HFF-Myc (cell line): ENCODE data around the gene TBC1D5.

Source experiments
- DNase-seq: peaks from one replicate; pipeline ENCODE4 v3.0.0-alpha.2; 2011; ENCODE audit warnings: low read depth; ENCODE audit errors: extremely low read depth
- H3K4me3 ChIP-seq: replicated peaks from 2 replicates; pipeline ENCODE4 v1.5.1; 2011; ENCODE audit warnings: low read depth, mild to moderate bottlenecking, control low read depth, low read length
- TF ChIP-seq, protein P1 (sequence below): IDR thresholded peaks from 2 replicates; pipeline ENCODE4 v1.5.1; 2012; ENCODE audit warnings: mild to moderate bottlenecking, low read depth, low read length, control low read depth; ENCODE audit errors: missing control alignments

The TBC1D5 gene

DNA sequence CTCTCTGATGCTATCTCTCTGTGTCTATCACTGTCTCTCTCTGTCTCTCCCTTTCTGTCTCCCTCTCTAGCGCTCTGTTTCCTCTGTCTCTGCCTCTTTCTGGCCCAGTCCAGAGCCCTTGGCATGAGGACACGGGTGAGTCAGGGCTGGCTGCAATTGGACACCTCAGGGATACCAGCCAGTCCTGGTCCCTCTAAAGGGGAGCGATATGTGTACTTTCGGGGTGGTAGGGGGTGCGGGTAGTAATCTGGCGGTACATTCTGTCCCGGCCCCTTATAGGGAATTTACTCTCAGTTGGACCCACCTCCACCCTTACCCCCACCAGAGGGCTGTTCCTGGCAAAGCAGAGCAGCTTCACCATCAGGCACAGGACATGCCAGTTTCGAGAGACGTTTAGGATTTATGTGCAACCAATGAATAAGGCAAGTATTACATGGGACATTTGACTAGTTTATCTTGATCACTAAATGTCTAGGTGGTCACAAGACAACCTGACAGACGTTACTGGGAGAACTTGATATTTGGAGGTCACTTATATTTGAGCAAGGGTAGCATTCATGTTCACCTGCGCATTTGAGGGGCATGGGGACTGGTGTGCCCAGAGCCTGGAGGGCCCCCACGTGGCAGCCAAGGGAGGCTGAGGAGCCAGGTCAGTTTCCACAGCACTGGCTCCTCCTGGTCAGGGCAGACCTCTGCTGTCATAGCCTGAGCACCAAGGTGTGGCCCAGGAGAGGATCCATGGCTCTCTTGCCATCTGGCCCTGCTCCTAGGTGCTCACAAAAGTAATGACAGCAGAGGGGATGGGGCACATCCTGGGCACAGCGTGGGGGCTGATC lies 601.5 kb downstream of the TBC1D5 start:
- TF ChIP-seq, protein P1, sequence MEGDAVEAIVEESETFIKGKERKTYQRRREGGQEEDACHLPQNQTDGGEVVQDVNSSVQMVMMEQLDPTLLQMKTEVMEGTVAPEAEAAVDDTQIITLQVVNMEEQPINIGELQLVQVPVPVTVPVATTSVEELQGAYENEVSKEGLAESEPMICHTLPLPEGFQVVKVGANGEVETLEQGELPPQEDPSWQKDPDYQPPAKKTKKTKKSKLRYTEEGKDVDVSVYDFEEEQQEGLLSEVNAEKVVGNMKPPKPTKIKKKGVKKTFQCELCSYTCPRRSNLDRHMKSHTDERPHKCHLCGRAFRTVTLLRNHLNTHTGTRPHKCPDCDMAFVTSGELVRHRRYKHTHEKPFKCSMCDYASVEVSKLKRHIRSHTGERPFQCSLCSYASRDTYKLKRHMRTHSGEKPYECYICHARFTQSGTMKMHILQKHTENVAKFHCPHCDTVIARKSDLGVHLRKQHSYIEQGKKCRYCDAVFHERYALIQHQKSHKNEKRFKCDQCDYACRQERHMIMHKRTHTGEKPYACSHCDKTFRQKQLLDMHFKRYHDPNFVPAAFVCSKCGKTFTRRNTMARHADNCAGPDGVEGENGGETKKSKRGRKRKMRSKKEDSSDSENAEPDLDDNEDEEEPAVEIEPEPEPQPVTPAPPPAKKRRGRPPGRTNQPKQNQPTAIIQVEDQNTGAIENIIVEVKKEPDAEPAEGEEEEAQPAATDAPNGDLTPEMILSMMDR, result no peak
- no peak overlapping the region for H3K4me3 ChIP-seq
- no peak for DNase-seq

DNA sequence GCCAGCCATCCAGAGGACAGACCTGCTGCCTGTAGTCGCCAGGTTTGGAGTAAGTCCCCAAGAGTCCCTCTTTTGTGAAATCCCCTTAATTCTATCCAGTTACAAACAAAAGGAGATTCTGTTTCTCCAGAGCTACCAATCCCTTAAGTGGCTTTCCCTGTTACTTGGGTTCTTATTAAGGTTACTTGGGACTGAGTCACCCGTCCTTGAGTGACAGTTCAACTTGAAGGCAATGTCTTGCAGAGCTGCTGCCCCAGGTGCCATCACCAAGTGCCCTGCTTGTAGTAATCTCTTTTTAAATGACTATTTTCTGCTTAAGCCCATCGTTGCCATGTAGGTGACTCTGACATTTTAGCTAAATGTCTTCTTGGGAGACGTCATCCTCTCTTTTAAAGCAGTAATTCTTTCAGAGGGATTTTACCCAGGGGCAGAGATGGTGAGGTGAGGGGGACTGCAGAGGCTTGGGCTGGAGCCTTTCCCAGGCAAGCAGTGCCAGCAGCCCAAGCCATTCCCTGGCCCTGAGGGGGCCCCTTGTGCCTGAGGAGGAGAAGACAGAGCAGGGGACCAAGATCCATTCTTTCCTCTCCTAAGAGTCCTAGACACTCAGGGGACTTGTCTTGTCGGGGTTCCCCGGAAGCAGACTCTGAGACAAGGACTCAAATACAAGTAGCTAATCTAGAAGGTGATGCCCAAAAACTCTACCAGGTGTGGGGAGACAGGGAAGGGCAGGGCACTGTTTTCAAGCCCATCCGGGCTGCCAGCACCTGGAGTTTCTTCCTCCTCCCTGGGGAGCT lies 604.0 kb downstream of the TBC1D5 start:
- DNase-seq, result no peak
- no peak overlapping the region for H3K4me3 ChIP-seq
- TF ChIP-seq, protein P1, result no peak

DNA sequence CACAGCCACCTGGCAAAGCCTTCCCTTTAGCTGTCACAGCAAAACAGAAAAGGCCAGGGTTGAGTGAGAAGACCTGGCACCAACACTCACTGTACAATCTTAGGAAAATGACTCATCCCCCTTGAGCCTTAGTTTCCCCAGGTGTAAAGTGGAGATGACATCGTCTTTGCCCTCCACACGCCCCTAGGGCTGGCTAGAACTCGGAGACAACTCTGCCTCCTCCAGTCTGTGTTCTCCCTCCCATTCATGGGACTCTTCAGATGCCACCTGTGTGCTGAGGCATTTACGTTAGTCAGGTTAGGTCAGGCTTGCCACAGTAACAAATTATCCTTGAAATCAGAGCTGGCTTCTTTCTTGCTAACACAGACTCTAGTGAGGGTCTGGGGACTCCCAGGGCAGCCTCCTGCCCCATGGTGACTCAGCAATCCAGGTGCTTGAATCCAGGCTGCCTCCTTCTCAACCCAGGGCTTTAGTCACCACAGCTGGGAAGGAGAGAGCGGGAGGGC lies 605.1 kb downstream of the TBC1D5 start:
- no peak for DNase-seq
- TF ChIP-seq, protein P1, result no peak
- H3K4me3 ChIP-seq, result no peak overlapping the region

DNA sequence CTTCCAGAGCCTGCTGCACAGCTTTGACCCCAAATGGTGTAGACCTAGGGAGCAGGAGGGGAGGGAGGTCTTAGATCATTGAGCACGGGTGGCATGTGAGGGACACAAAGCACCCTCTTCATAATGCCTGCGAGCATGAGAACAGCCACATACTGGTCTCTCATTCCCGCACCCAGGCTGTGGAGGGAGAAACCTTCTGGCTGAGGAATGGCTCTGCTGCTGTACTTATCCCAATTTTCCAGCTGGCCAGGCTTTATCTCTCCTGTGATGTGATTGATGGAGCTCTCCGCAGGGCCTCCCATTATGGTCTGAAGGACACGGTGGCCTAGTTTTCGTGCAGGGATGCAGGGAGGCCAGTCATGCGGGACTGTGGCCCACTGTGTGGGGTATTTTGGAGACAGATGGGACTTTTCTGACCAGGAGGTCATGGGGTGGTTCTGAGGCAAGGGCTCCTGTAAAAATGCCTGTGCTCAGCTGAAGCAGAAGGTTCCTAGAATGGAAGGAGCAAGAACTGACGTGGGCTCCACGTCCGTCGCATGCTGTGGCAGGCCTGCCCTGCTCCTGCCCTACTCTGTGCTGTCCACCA lies 606.2 kb downstream of the TBC1D5 start:
- no peak for DNase-seq
- no peak overlapping the region for H3K4me3 ChIP-seq
- TF ChIP-seq, protein P1, result no peak

DNA sequence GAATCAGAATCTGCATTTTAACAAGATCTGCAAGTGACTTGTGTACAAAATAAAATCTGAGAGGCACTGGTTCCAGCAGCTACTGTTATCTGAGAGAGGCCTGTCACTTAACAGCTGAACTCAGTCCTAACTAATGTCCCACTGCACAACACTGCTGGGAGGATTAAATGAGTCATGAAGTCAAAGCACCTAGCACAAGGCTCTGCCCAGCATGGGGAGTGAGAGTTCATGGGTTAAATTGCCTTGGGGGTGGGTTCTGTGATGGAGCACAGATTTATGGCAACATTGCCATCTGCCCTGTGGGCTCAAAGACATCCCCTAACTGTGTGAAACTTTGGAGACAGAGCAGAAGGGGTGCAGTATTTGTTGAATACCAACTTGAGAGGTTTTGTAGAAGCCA lies 606.7 kb downstream of the TBC1D5 start:
- H3K4me3 ChIP-seq, result no peak overlapping the region
- no peak for DNase-seq
- TF ChIP-seq, protein P1, result no peak

DNA sequence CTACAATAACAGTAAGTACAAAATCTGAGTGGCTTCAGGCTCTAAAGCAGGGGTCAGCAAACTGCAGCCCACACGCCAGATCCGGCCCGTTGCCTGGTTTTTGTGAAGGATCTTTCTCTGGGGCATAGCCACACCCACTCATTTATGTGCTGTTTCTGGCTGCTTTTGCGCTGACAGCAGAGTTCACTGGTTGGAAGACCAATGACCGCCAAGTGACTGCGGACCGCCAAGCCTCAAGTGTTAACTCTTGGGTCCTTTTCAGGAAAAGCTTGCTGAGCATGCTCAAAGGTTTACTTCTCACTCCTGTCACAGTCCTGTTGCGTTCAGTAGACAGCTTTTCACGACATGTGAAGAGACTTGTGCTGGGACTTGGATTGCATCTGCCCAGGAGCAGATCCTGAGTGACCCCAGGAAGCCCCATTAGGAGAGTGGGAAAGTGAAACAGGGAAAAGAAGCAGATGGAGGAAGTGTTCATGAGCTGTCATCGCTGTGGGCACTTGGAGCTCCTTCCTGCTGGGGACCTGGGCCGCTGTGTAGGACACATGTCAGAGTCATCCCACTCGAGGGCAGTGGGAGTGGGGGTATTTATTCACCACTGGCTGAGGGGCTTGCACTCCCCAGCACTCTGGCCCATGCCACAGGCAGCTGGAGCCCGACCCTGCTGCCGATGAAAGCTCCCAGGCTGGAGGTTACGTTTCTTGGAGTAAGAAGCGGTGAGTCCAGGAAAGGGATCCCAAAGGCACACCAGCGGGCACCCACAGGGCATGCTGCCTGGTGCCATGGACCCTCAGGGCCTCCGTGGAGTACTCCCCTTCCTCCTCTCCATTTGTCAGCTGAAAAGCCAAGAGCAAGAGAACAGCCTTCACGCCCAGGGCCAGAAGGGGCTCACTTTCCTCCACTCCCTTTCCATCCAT lies 608.5 kb downstream of the TBC1D5 start:
- H3K4me3 ChIP-seq, result no peak overlapping the region
- TF ChIP-seq, protein P1, result no peak
- DNase-seq, result no peak
